ENCODE results near the gene MED12L.

DNA sequence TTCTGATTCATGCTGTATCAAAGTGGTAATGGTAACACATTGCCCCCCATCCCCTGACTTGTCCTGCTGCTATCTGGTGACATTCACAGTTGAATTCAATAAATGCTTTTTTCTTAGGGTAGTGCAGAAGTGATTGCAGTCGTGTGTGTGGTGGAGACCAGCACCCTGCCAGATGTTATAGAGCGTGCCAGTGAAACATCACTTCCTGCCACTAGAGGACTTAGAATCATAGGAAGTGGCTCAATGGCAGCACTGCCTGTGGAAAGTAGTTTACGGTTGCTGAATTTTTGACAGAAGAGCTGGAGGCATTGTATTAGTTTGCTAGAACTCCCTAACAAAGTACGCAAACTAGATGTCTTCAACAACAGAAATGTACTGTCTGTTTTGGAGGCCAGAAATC, 336.5 kb downstream of the MED12L start:
- TF ChIP-seq, protein P1, sequence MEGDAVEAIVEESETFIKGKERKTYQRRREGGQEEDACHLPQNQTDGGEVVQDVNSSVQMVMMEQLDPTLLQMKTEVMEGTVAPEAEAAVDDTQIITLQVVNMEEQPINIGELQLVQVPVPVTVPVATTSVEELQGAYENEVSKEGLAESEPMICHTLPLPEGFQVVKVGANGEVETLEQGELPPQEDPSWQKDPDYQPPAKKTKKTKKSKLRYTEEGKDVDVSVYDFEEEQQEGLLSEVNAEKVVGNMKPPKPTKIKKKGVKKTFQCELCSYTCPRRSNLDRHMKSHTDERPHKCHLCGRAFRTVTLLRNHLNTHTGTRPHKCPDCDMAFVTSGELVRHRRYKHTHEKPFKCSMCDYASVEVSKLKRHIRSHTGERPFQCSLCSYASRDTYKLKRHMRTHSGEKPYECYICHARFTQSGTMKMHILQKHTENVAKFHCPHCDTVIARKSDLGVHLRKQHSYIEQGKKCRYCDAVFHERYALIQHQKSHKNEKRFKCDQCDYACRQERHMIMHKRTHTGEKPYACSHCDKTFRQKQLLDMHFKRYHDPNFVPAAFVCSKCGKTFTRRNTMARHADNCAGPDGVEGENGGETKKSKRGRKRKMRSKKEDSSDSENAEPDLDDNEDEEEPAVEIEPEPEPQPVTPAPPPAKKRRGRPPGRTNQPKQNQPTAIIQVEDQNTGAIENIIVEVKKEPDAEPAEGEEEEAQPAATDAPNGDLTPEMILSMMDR (IDR thresholded peaks at IDR 0.05; ENCODE audit: low read length): peak; percentile 48
- no peak for TF ChIP-seq EZH2 (IDR thresholded peaks at IDR 0.05; ENCODE audit: borderline replicate concordance, low read length)
